Hepatocyte (in vitro differentiated cells): ENCODE results near the gene KCNQ2. TPM values are rescaled to one million over a fixed set of nuclear protein-coding genes. Genes with fewer than 3 reads are reported as not detected.

ENCODE experiments used
- DNase-seq: peaks from one replicate; pipeline ENCODE4 v3.0.0-alpha.2; 2016; ENCODE audit warnings: low spot score
- H2AFZ ChIP-seq: fragments of 200-600 bp; sonication (generic); 2 replicates; pipeline ENCODE4 v1.6.0; 2016; ENCODE audit warnings: antibody characterized with exemption, mild to moderate bottlenecking
- H3K27ac ChIP-seq: fragments of 200-600 bp; sonication (generic); 2 replicates; pipeline ENCODE4 v1.5.1; 2016; ENCODE audit warnings: mild to moderate bottlenecking
- H3K27me3 ChIP-seq: fragments of 200-600 bp; sonication (generic); 2 replicates; pipeline ENCODE4 v1.6.1; 2016
- H3K36me3 ChIP-seq: fragments of 200-600 bp; sonication (generic); replicated peaks from 2 replicates; pipeline ENCODE4 v1.5.1; 2016; ENCODE audit warnings: low read depth; ENCODE audit not compliant: insufficient read depth
- H3K4me1 ChIP-seq: fragments of 200-600 bp; sonication (generic); 2 replicates; pipeline ENCODE4 v1.5.1; 2016; ENCODE audit warnings: mild to moderate bottlenecking, moderate library complexity; ENCODE audit not compliant: insufficient read depth
- H3K4me2 ChIP-seq: fragments of 200-600 bp; sonication (generic); 2 replicates; pipeline ENCODE4 v1.6.0; 2016
- H3K4me3 ChIP-seq: fragments of 200-600 bp; sonication (generic); 2 replicates; pipeline ENCODE4 v1.5.1; 2016; ENCODE audit warnings: mild to moderate bottlenecking
- H3K79me2 ChIP-seq: fragments of 200-600 bp; sonication (generic); 2 replicates; pipeline ENCODE4 v1.6.0; 2017; ENCODE audit warnings: mild to moderate bottlenecking
- H3K9me2 ChIP-seq: fragments of 200-600 bp; sonication (generic); replicated peaks from 2 replicates; pipeline ENCODE4 v1.6.0; 2017; ENCODE audit warnings: mild to moderate bottlenecking; ENCODE audit not compliant: insufficient read depth
- H3K9me3 ChIP-seq: fragments of 200-600 bp; sonication (generic); 2 replicates; pipeline ENCODE4 v1.5.1; 2016; ENCODE audit warnings: low read depth, mild to moderate bottlenecking
- H4K20me1 ChIP-seq: fragments of 200-600 bp; sonication (generic); 2 replicates; pipeline ENCODE4 v1.6.0; 2016; ENCODE audit warnings: mild to moderate bottlenecking; ENCODE audit not compliant: insufficient read depth, poor library complexity, severe bottlenecking
- CTCF ChIP-seq: fragments of 200-600 bp; sonication (generic); IDR thresholded peaks from 2 replicates; pipeline ENCODE4 v1.5.1; 2016; ENCODE audit warnings: antibody characterized with exemption, mild to moderate bottlenecking; ENCODE audit not compliant: poor library complexity
- EZH2 ChIP-seq: fragments of 200-600 bp; sonication (generic); IDR thresholded peaks from 2 replicates; pipeline ENCODE4 v1.6.1; 2016; ENCODE audit warnings: antibody characterized with exemption, mild to moderate bottlenecking, borderline replicate concordance
- EZH2phosphoT487 ChIP-seq: fragments of 200-600 bp; sonication (generic); IDR thresholded peaks from one replicate; pipeline ENCODE4 v1.6.1; 2018; ENCODE audit warnings: antibody characterized with exemption, mild to moderate bottlenecking, low read depth, moderate library complexity; ENCODE audit not compliant: unreplicated experiment, severe bottlenecking
- WGBS: methylation state at CpG from one replicate; pipeline ENCODE4 v1.1.6; 2016; ENCODE audit warnings: low lambda C conversion rate; ENCODE audit errors: missing lambda C conversion rate; 5-methylcytosine and 5-hydroxymethylcytosine counted together
- polyA plus RNA-seq: library from polyadenylated mRNA; unstranded; fragments of >200 nt; fragmentation: Nextera tagmentation; extraction: Ambion mirVana; gene quantifications from 2 replicates; pipeline ENCODE4 v1.2.1, GENCODE V29; 2016
- total RNA-seq: library from RNA; depleted of rRNA; stranded (reverse); fragments of >200 nt; gene quantifications from 2 replicates; pipeline ENCODE4 v1.2.3, GENCODE V29; 2014

Gene KCNQ2
- total and polyA plus RNA-seq, 2 experiments from 2014 or later: 3.5 to 5.4 TPM

- H3K4me2 ChIP-seq: no peak overlapping the region
- H3K79me2 ChIP-seq: no peaks in the 10 kb centered on the region
- TF ChIP-seq EZH2 (no peak), EZH2phosphoT487 (no peak), CTCF (no peak)
- H3K9me3 ChIP-seq: no peaks in the 10 kb centered on the region
- no peak for DNase-seq
- peaks cover 29% of the 10 kb centered on the region for H3K27me3 ChIP-seq
- H3K4me3 ChIP-seq: no peak overlapping the region
- H4K20me1 ChIP-seq: no peaks in the 10 kb centered on the region
- no peaks in the 10 kb centered on the region for H3K36me3 ChIP-seq
- H3K27ac ChIP-seq: no peak overlapping the region
- H3K4me1 ChIP-seq: no peaks in the 10 kb centered on the region
- 86% methylated on average over 26 of the region's 26 CpGs for WGBS
- no peaks in the 10 kb centered on the region for H3K9me2 ChIP-seq
- no peak overlapping the region for H2AFZ ChIP-seq
Observed at GRCh38 chr20:63357921-63358905, 114.2 kb downstream of the KCNQ2 start.

GRCh38 chr20:63356931-63357879 is 115.2 kb downstream of the KCNQ2 start:
- H3K36me3 ChIP-seq: no peaks in the 10 kb centered on the region
- H3K79me2 ChIP-seq: no peaks in the 10 kb centered on the region
- TF ChIP-seq EZH2 (no peak), EZH2phosphoT487 (no peak), CTCF (no peak)
- no peak for DNase-seq
- peaks cover 20% of the 10 kb centered on the region for H3K27me3 ChIP-seq
- 85% methylated on average over 28 of the region's 30 CpGs for WGBS
- H3K4me1 ChIP-seq: no peaks in the 10 kb centered on the region
- H3K4me3 ChIP-seq: no peak overlapping the region
- H2AFZ ChIP-seq: no peak overlapping the region
- H4K20me1 ChIP-seq: no peaks in the 10 kb centered on the region
- no peaks in the 10 kb centered on the region for H3K9me3 ChIP-seq
- no peaks in the 10 kb centered on the region for H3K9me2 ChIP-seq
- no peak overlapping the region for H3K27ac ChIP-seq
- no peak overlapping the region for H3K4me2 ChIP-seq

- Histone ChIP-seq H3K27me3 (peaks cover 13% of the 10 kb centered on the region), H3K4me2 (no peak overlapping the region), H2AFZ (no peak overlapping the region), H4K20me1 (no peaks in the 10 kb centered on the region), H3K9me3 (no peaks in the 10 kb centered on the region), H3K27ac (no peak overlapping the region), H3K9me2 (no peaks in the 10 kb centered on the region), H3K4me3 (no peak overlapping the region), H3K79me2 (no peaks in the 10 kb centered on the region), H3K36me3 (no peaks in the 10 kb centered on the region), H3K4me1 (no peaks in the 10 kb centered on the region)
- WGBS: 90% methylated on average over 7 of the region's 8 CpGs
- TF ChIP-seq EZH2phosphoT487 (no peak), EZH2 (no peak), CTCF (no peak)
- DNase-seq: no peak
Observed at GRCh38 chr20:63356511-63356910, 115.9 kb downstream of the KCNQ2 start.
